ENCODE measurements around the gene DLG5. TPM values are rescaled to one million over a fixed set of nuclear protein-coding genes. Genes with fewer than 3 reads are reported as not detected.

DLG5 gene
- total RNA-seq, 4 donors from 2014 or later, result 40.6 to 134 (median 61.5) TPM

DNA sequence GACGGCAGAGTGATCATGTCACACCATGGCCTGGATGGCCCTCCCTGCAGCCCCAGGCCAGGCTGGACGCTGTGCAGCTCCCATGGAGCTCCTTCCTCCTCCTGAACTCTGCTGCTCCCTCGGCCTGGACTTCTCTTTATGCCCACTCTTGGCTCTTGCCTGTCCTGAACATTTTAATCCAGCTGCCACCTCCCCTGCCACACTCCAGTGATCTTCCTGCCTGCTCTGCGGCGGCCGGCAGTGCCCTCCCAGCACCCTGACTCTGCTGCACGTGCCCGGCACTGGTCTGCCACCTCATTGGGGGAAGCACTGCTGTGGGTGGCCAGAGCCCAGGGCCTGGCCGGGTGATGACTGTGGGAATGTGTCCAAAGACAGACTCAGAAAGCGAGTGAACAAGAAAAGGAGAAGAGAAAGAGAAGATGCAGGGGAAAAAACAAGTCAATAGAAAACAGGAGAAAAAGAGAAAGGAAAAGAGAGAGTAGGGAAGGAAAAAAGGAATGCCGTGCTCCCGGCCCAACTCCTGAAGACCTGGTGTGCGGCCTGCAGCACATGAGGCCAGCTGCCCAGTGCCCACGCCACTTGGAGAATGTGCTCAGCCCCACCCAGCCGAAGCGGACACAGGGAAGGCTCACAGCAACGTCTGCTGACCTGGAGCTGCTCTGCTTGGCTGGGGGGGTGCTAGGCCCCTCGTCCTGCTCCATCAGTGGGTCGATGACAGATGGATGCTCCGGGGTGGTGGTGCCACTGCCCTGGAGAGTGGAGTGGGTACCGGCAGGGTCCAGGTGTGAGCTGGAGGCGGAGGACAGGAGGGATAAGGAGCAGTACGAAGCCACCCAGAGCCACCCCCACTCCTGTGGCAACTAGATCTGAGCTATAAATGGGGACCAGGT is 115.9 kb downstream of the DLG5 start:
- H3K4me1 ChIP-seq, result no peaks in the 10 kb centered on the region
- TF ChIP-seq, protein P1, sequence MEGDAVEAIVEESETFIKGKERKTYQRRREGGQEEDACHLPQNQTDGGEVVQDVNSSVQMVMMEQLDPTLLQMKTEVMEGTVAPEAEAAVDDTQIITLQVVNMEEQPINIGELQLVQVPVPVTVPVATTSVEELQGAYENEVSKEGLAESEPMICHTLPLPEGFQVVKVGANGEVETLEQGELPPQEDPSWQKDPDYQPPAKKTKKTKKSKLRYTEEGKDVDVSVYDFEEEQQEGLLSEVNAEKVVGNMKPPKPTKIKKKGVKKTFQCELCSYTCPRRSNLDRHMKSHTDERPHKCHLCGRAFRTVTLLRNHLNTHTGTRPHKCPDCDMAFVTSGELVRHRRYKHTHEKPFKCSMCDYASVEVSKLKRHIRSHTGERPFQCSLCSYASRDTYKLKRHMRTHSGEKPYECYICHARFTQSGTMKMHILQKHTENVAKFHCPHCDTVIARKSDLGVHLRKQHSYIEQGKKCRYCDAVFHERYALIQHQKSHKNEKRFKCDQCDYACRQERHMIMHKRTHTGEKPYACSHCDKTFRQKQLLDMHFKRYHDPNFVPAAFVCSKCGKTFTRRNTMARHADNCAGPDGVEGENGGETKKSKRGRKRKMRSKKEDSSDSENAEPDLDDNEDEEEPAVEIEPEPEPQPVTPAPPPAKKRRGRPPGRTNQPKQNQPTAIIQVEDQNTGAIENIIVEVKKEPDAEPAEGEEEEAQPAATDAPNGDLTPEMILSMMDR (IDR thresholded peaks at IDR 0.05), result no peak
- no peak for TF ChIP-seq POLR2A (IDR thresholded peaks at IDR 0.05)
- no peak overlapping the region for H3K4me3 ChIP-seq
- peaks cover 0 to 92% (median 0%) of the 10 kb centered on the region in 3 donors for H3K36me3 ChIP-seq
- no peak for DNase-seq
- H3K27ac ChIP-seq, result no peak overlapping the region
- H3K9me3 ChIP-seq, result no peaks in the 10 kb centered on the region
- no peaks in the 10 kb centered on the region for H3K27me3 ChIP-seq

DNA sequence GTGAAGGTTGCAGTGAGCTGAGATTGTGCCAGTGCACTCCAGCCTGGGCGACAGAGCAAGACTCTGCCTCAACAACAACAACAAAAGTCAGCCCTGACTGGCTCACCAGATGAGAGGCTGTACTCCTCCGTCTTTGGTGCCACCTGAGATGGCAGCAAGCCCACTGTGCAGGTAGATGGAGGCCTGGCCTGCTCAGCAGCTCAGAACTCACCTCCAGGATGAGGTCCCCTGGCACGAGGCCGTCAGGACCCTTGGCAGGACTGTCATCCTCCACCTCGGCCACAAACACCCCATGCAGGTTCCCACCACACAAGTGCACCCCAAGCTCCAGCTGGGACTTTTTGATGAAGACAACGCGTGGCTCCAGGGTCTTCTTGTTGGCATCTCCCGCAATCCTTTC is 117.2 kb downstream of the DLG5 start:
- peaks cover 0 to 91% (median 0%) of the 10 kb centered on the region in 3 donors for H3K36me3 ChIP-seq
- DNase-seq, result no peak

DNA sequence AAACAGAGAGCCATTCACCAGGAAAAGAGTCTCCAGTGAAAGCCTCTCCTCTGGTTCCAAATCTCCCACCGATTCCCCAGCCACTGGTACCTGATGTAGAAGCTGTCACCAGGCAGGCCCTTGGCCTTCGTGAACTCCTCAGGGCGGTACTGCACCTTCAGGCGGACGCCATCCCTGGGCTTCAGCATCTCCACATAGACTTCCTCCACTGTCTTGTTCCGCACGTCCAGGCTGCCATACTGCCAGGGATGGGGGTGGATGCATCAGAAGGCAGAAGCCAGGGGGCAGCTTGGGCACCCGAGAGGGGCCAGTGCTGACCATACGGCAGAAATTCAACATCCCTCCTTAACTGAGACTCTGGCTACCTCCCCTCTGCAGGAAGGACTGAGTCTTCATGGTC is 118.8 kb downstream of the DLG5 start:
- H3K4me3 ChIP-seq, result no peak overlapping the region
- no peaks in the 10 kb centered on the region for H3K27me3 ChIP-seq
- no peaks in the 10 kb centered on the region for H3K4me1 ChIP-seq
- TF ChIP-seq POLR2A (IDR thresholded peaks at IDR 0.05), result no peak
- TF ChIP-seq, protein P1 (IDR thresholded peaks at IDR 0.05), result no peak
- H3K27ac ChIP-seq, result no peak overlapping the region
- no peak for DNase-seq
- H3K9me3 ChIP-seq, result no peaks in the 10 kb centered on the region
- peaks cover 0 to 97% (median 0%) of the 10 kb centered on the region in 3 donors for H3K36me3 ChIP-seq

More for the DNA sequence above, 117.2 kb downstream of the DLG5 start:
- TF ChIP-seq POLR2A (IDR thresholded peaks at IDR 0.05), result no peak
- TF ChIP-seq, protein P1 (IDR thresholded peaks at IDR 0.05), result no peak
- no peak overlapping the region for H3K4me3 ChIP-seq
- no peaks in the 10 kb centered on the region for H3K27me3 ChIP-seq
- no peaks in the 10 kb centered on the region for H3K9me3 ChIP-seq
- H3K4me1 ChIP-seq, result no peaks in the 10 kb centered on the region
- no peak overlapping the region for H3K27ac ChIP-seq

DNA sequence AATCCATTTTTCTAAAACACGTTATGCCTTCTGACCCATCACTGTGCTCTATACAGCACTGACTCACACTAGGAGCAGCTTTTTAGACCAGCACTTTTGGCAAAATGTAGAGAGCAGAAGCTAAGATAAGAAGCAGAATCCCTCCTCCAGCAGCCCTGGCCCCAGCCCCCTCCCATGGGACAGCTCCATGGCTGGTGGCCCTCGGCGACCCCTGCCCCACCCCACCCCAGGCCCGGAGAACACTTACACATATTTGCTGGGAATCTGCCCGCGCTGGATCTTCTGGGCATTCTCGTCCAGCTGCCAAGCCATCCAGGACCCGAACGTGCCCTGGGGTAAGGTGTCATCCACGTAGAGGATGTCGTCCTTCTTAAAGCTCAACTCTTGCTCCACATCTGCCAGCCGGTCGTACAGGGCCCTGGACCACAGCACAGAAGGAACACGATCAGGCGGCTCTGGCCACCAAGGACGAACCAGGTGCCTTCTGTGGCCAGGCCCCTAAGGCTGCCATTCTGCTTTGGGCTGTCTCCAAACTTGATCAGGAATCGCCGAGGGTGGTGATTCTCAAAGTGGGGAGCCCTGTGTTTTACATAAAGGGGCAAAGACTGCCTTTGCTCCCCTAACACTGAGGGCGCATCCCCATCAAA is 119.9 kb downstream of the DLG5 start:
- H3K27me3 ChIP-seq, result no peaks in the 10 kb centered on the region
- H3K27ac ChIP-seq, result no peak overlapping the region
- no peak overlapping the region for H3K4me3 ChIP-seq
- no peaks in the 10 kb centered on the region for H3K4me1 ChIP-seq
- peaks cover 0 to 97% (median 0%) of the 10 kb centered on the region in 3 donors for H3K36me3 ChIP-seq
- no peak for DNase-seq
- TF ChIP-seq, protein P1 (IDR thresholded peaks at IDR 0.05), result no peak
- TF ChIP-seq POLR2A (IDR thresholded peaks at IDR 0.05), result no peak
- no peaks in the 10 kb centered on the region for H3K9me3 ChIP-seq

DNA sequence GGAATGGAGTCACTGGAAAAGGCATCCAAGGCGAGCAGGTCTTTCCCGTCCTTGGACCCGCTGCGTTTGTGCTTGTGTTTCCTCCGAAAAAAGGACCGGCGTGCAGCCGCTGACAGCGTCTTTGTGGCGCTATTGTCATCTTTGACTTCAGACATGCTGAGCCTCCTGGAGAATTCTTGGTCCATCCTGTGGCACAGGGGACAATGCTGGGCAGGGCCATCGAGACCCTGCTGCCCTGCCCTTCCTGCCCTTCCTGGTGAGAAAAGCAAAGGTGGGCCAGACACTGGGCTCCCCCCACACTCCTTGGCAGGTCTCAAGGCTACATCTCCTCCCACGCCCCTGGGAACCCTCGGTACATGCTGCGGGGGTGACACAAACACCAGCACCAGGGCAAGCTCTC is 120.9 kb downstream of the DLG5 start:
- TF ChIP-seq POLR2A (IDR thresholded peaks at IDR 0.05), result no peak
- TF ChIP-seq, protein P1 (IDR thresholded peaks at IDR 0.05), result no peak
- DNase-seq, result no peak
- Histone ChIP-seq H3K9me3 (no peaks in the 10 kb centered on the region), H3K27ac (no peak overlapping the region), H3K36me3 (peaks cover 0 to 97% (median 0%) of the 10 kb centered on the region in 3 donors), H3K27me3 (no peaks in the 10 kb centered on the region), H3K4me3 (no peak overlapping the region), H3K4me1 (no peaks in the 10 kb centered on the region)

Measured in Peyer's patch (tissue), 4 donors.